T-helper 22 cell (primary cell): ENCODE data around the gene ZAP70.

Experiments
- DNase-seq: peaks from one replicate; pipeline ENCODE4 v3.0.0-alpha.2; 2020; ENCODE audit warnings: low read depth

The ZAP70 gene

DNA sequence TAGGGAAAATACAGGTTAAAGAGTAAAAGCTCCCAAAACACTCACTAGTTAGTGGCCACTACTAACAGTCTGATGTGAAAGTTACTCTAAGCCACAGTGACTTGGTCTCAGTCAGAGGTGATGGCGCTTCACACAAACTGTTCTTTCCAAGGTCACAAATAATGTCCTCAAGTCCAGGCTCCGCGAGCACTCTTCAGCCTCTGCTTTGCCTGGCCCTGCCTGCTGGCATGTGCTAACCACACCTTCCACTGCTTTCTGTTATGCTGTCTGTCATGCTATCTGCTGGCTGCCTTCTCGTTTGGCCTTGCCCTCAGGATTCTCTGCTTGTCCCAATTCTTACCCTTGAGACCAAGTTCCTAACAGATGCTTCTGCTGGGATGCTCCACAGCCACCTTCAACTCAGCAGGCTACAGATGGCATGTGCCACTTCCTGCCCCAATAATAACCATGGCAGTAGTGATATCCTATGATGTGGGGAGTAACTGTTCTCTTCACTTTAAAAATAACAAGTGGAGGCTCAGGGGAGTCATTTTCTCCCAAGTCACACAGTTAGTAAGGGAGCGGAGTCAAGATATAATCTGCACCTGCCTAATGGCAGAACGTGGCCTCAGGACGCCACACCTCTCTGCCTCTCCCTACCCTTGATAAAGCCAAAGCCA lies 75.7 kb downstream of the ZAP70 start:
- no peak for DNase-seq
